IPS DF 6.9 (cell line): ENCODE data around the gene AGO1.
"Not testable (repeated sequence)": the region's sequence is repeated elsewhere in the genome, so short reads cannot be mapped to it uniquely, and the experiment has no call there.

Experiments
- DNase-seq: peaks from one replicate; pipeline ENCODE4 v3.0.0-alpha.2; 2013; ENCODE audit warnings: low read depth, low spot score
- H3K27ac ChIP-seq: one replicate; pipeline ENCODE4 v1.5.1; 2013; ENCODE audit warnings: low read length, control low read depth
- H3K27me3 ChIP-seq: 2 replicates; pipeline ENCODE4 v1.6.1; 2013; ENCODE audit warnings: mild to moderate bottlenecking, low read length; ENCODE audit not compliant: control insufficient read depth, insufficient read depth
- H3K36me3 ChIP-seq: 2 replicates; pipeline ENCODE4 v1.6.1; 2013; ENCODE audit warnings: low read length; ENCODE audit not compliant: control insufficient read depth, insufficient read depth
- H3K4me1 ChIP-seq: 2 replicates; pipeline ENCODE4 v1.6.1; 2013; ENCODE audit warnings: low read length; ENCODE audit not compliant: control insufficient read depth, insufficient read depth
- H3K4me3 ChIP-seq: 2 replicates; pipeline ENCODE4 v1.5.1; 2013; ENCODE audit warnings: mild to moderate bottlenecking, low read length
- H3K9me3 ChIP-seq: 2 replicates; pipeline ENCODE4 v1.6.1; 2013; ENCODE audit warnings: low read length, inconsistent platforms; ENCODE audit not compliant: control insufficient read depth, insufficient read depth
- WGBS: extraction: QIAGEN DNeasy Blood & Tissue Kit; methylation state at CpG from one replicate; pipeline ENCODE4 v1.1.7; 2013; ENCODE audit warnings: mixed read lengths, missing lambda C conversion rate; ENCODE audit not compliant: insufficient read length, insufficient coverage; 5-methylcytosine and 5-hydroxymethylcytosine counted together

The AGO1 gene

GRCh38 chr1:35866991-35867390 lies 16.0 kb upstream of the AGO1 start:
- H3K36me3 ChIP-seq = no peaks in the 10 kb centered on the region
- DNase-seq = no peak
- no peaks in the 10 kb centered on the region for H3K27me3 ChIP-seq
- H3K27ac ChIP-seq = no peak overlapping the region
- H3K9me3 ChIP-seq = no peaks in the 10 kb centered on the region
- WGBS = no CpG with 5 or more reads among the region's 3 CpGs
- no peak overlapping the region for H3K4me3 ChIP-seq
- no peaks in the 10 kb centered on the region for H3K4me1 ChIP-seq

GRCh38 chr1:35869245-35869950 lies 13.6 kb upstream of the AGO1 start:
- not testable (repeated sequence) for H3K4me1 ChIP-seq, H3K27ac ChIP-seq, H3K9me3 ChIP-seq, H3K36me3 ChIP-seq, H3K4me3 ChIP-seq, H3K27me3 ChIP-seq, DNase-seq
- no CpG with 5 or more reads among the region's 34 CpGs for WGBS

GRCh38 chr1:35870651-35871309 lies 12.2 kb upstream of the AGO1 start:
- Histone ChIP-seq H3K36me3 (no peaks in the 10 kb centered on the region), H3K4me1 (no peaks in the 10 kb centered on the region), H3K27ac (no peak overlapping the region), H3K9me3 (no peaks in the 10 kb centered on the region), H3K27me3 (no peaks in the 10 kb centered on the region), H3K4me3 (no peak overlapping the region)
- no peak for DNase-seq
- no CpG with 5 or more reads among the region's 2 CpGs for WGBS

- H3K27me3 ChIP-seq = no peaks in the 10 kb centered on the region
- no peak overlapping the region for H3K27ac ChIP-seq
- H3K4me1 ChIP-seq = no peaks in the 10 kb centered on the region
- H3K36me3 ChIP-seq = no peaks in the 10 kb centered on the region
- WGBS = no CpG with 5 or more reads among the region's 4 CpGs
- DNase-seq = no peak
- H3K4me3 ChIP-seq = no peak overlapping the region
- no peaks in the 10 kb centered on the region for H3K9me3 ChIP-seq
Measured at GRCh38 chr1:35873243-35873750, 9.7 kb upstream of the AGO1 start.

- not testable (repeated sequence) for H3K36me3 ChIP-seq, H3K4me1 ChIP-seq, H3K27me3 ChIP-seq, H3K4me3 ChIP-seq, H3K27ac ChIP-seq, DNase-seq, H3K9me3 ChIP-seq
- no CpG with 5 or more reads among the region's 4 CpGs for WGBS
Measured at GRCh38 chr1:35874115-35874514, 8.9 kb upstream of the AGO1 start.

- no peaks in the 10 kb centered on the region for H3K36me3 ChIP-seq
- H3K27me3 ChIP-seq = no peaks in the 10 kb centered on the region
- H3K4me1 ChIP-seq = no peaks in the 10 kb centered on the region
- no peak for DNase-seq
- H3K27ac ChIP-seq = no peak overlapping the region
- no CpG with 5 or more reads among the region's 5 CpGs for WGBS
- H3K9me3 ChIP-seq = no peaks in the 10 kb centered on the region
- H3K4me3 ChIP-seq = no peak overlapping the region
Measured at GRCh38 chr1:35876988-35877387, 6.0 kb upstream of the AGO1 start.

GRCh38 chr1:35881850-35882273 lies 1.1 kb upstream of the AGO1 start:
- no peak for DNase-seq
- no peak overlapping the region for H3K27ac ChIP-seq
- no peaks in the 10 kb centered on the region for H3K9me3 ChIP-seq
- H3K27me3 ChIP-seq = no peaks in the 10 kb centered on the region
- WGBS = no CpG with 5 or more reads among the region's 4 CpGs
- peaks cover 8% of the 10 kb centered on the region; the same call in 1 of the 2 replicates for H3K4me1 ChIP-seq
- H3K4me3 ChIP-seq = no peak overlapping the region
- H3K36me3 ChIP-seq = no peaks in the 10 kb centered on the region

- no peak for DNase-seq
- Histone ChIP-seq H3K27ac (no peak overlapping the region), H3K4me3 (no peak overlapping the region), H3K36me3 (no peaks in the 10 kb centered on the region), H3K27me3 (no peaks in the 10 kb centered on the region), H3K4me1 (peaks cover 13% of the 10 kb centered on the region), H3K9me3 (no peaks in the 10 kb centered on the region)
- WGBS = no CpG with 5 or more reads among the region's 16 CpGs
Measured at GRCh38 chr1:35882586-35882944, 444 bp upstream of the AGO1 start.

- Histone ChIP-seq H3K4me1 (peaks cover 13% of the 10 kb centered on the region), H3K9me3 (no peaks in the 10 kb centered on the region), H3K27me3 (no peaks in the 10 kb centered on the region), H3K4me3 (peak overlapping the region; percentile 77), H3K36me3 (no peaks in the 10 kb centered on the region), H3K27ac (no peak overlapping the region)
- no peak for DNase-seq
- no CpG with 5 or more reads among the region's 29 CpGs for WGBS
Measured at GRCh38 chr1:35883635-35884101, 659 bp downstream of the AGO1 start.

GRCh38 chr1:35884934-35885333 lies 1.9 kb downstream of the AGO1 start:
- H3K27me3 ChIP-seq = no peaks in the 10 kb centered on the region
- H3K4me3 ChIP-seq = no peak overlapping the region
- H3K4me1 ChIP-seq = peaks cover 13% of the 10 kb centered on the region
- no peaks in the 10 kb centered on the region for H3K9me3 ChIP-seq
- no peak for DNase-seq
- no CpG with 5 or more reads among the region's 2 CpGs for WGBS
- no peaks in the 10 kb centered on the region for H3K36me3 ChIP-seq
- H3K27ac ChIP-seq = no peak overlapping the region
